ENCODE data around the gene SLC9A9.
A peak's percentile ranks its signal among the peaks of the same experiment; 100 is the strongest.

GRCh38 chr3:143885780-143886427 is 37.6 kb upstream of the SLC9A9 start:
- no peak for TF ChIP-seq MXI1 (conservative IDR thresholded peaks at IDR 0.05; ENCODE audit: poor library complexity, severe bottlenecking)
- TF ChIP-seq POLR2AphosphoS5 (IDR thresholded peaks at IDR 0.05) = no peak
- TF ChIP-seq CTCF (IDR thresholded peaks at IDR 0.05; ENCODE audit: poor library complexity, severe bottlenecking) = peak; percentile 56
- no peak for TF ChIP-seq EZH2 (IDR thresholded peaks at IDR 0.05; ENCODE audit: borderline replicate concordance, insufficient read depth, low read length, poor library complexity, severe bottlenecking)
- TF ChIP-seq RAD21 (conservative IDR thresholded peaks at IDR 0.05) = peak; percentile 49
- no peak for TF ChIP-seq REST (IDR thresholded peaks at IDR 0.05; ENCODE audit: borderline replicate concordance)
- peak; percentile 47 for TF ChIP-seq SMC3 (conservative IDR thresholded peaks at IDR 0.05; ENCODE audit: poor library complexity)
- no peak for TF ChIP-seq EP300 (conservative IDR thresholded peaks at IDR 0.05; ENCODE audit: poor library complexity, severe bottlenecking)
- TF ChIP-seq TAF1 (IDR thresholded peaks at IDR 0.05; ENCODE audit: low read depth) = no peak
